ENCODE results near the gene WWTR1.

GRCh38 chr3:149626671-149627070 is 31.2 kb downstream of the WWTR1 start:
- TF ChIP-seq CTCF (conservative IDR thresholded peaks at IDR 0.05; ENCODE audit: low read depth in 2 of 2) (no peak), EZH2phosphoT487 (IDR thresholded peaks at IDR 0.05; ENCODE audit: unreplicated experiment) (no peak), EZH2 (IDR thresholded peaks at IDR 0.05; ENCODE audit: low read depth, unreplicated experiment) (no peak), JUNB (IDR thresholded peaks at IDR 0.05; ENCODE audit: unreplicated experiment) (no peak), POLR2AphosphoS5 (IDR thresholded peaks at IDR 0.05; ENCODE audit: low read depth) (no peak), ETS1 (IDR thresholded peaks at IDR 0.05) (no peak), REST (IDR thresholded peaks at IDR 0.05; ENCODE audit: unreplicated experiment) (no peak), ZNF114 (CRISPR knock-in tag; IDR thresholded peaks at IDR 0.05) (no peak), CREB1 (CRISPR knock-in tag; IDR thresholded peaks at IDR 0.05; ENCODE audit: low read depth) (no peak), NANOG (IDR thresholded peaks at IDR 0.05; ENCODE audit: borderline replicate concordance) (no peak)

Data from GM23338 (cell line).